MM.1S (cell line): Measurements from ENCODE around the gene EN2.

ENCODE experiments used
- CTCF ChIP-seq: fragments of 300-600 bp; sonication (generic); IDR thresholded peaks from 2 replicates; pipeline ENCODE4 v1.5.1; 2016; ENCODE audit warnings: antibody characterized with exemption, low read length, mixed read lengths
- EZH2 ChIP-seq: fragments of 300-600 bp; sonication (generic); optimal IDR thresholded peaks from 2 replicates; pipeline ENCODE3; 2017; ENCODE audit warnings: low read depth, mild to moderate bottlenecking, antibody characterized with exemption, low read length, mixed read lengths
- EZH2phosphoT487 ChIP-seq: fragments of 300-600 bp; sonication (generic); IDR thresholded peaks from 2 replicates; pipeline ENCODE4 v1.6.1; 2018; ENCODE audit warnings: antibody characterized with exemption, low read length

GRCh38 chr7:155454183-155455112 is 3.5 kb upstream of the EN2 start:
- TF ChIP-seq CTCF = no peak
- TF ChIP-seq EZH2 = no peak
- no peak for TF ChIP-seq EZH2phosphoT487
